Type B pancreatic cell (in vitro differentiated cells): ENCODE results near the gene CAPNS1. TPM values are rescaled to one million over a fixed set of nuclear protein-coding genes. Genes with fewer than 3 reads are reported as not detected.
A peak's percentile ranks its signal among the peaks of the same experiment; 100 is the strongest.

Experiments used
- DNase-seq: peaks from one replicate; pipeline ENCODE4 v3.0.0; 2021; ENCODE audit warnings: mixed read lengths; ENCODE audit not compliant: unreplicated experiment; ENCODE audit errors: extremely low spot score
- H3K27ac Mint-ChIP-seq: 2 replicates; pipeline ENCODE4 v1.8.0; 2021; ENCODE audit warnings: mild to moderate bottlenecking, mixed read lengths
- H3K27me3 Mint-ChIP-seq: 2 replicates; pipeline ENCODE4 v1.8.0; 2021; ENCODE audit warnings: mixed read lengths
- H3K36me3 Mint-ChIP-seq: 2 replicates; pipeline ENCODE4 v1.8.0; 2021; ENCODE audit warnings: mixed read lengths
- H3K4me1 Mint-ChIP-seq: one replicate; pipeline ENCODE4 v1.8.0; 2021; ENCODE audit warnings: mixed read lengths; ENCODE audit not compliant: unreplicated experiment
- H3K4me3 Mint-ChIP-seq: 2 replicates; pipeline ENCODE4 v1.8.0; 2021; ENCODE audit warnings: mild to moderate bottlenecking, mixed read lengths
- H3K9me3 Mint-ChIP-seq: 2 replicates; pipeline ENCODE4 v1.8.0; 2021; ENCODE audit warnings: mixed read lengths
- CTCF ChIP-seq: fragments of 200-600 bp; sonication (generic); conservative IDR thresholded peaks from 2 replicates; pipeline ENCODE4 v1.5.0; 2021; ENCODE audit warnings: antibody characterized with exemption, mild to moderate bottlenecking
- total RNA-seq: library from RNA; stranded (reverse); gene quantifications from 2 replicates; pipeline ENCODE4 v1.2.1, GENCODE V29; 2021; ENCODE audit warnings: low replicate concordance

Gene CAPNS1
- total RNA-seq, 1 donor from 2014 or later, result 426 TPM

GRCh38 chr19:36140304-36141038 is 605 bp downstream of the CAPNS1 start:
- H3K27me3 Mint-ChIP-seq, result no peaks in the 10 kb centered on the region
- no peak for DNase-seq
- peak overlapping the region; percentile 92 for H3K4me3 Mint-ChIP-seq
- TF ChIP-seq CTCF, result no peak
- peaks cover 5% of the 10 kb centered on the region for H3K9me3 Mint-ChIP-seq
- H3K36me3 Mint-ChIP-seq, result peaks cover 16% of the 10 kb centered on the region
- H3K4me1 Mint-ChIP-seq, result peaks cover 9% of the 10 kb centered on the region
- peak overlapping the region; percentile 98 for H3K27ac Mint-ChIP-seq

- Mint-ChIP-seq H3K4me1 (peaks cover 9% of the 10 kb centered on the region), H3K27me3 (no peaks in the 10 kb centered on the region), H3K27ac (peak overlapping the region; percentile 98), H3K36me3 (peaks cover 18% of the 10 kb centered on the region), H3K4me3 (peak overlapping the region; percentile 92), H3K9me3 (peaks cover 5% of the 10 kb centered on the region)
- DNase-seq, result peak; percentile 89
- TF ChIP-seq CTCF, result no peak
Measured at GRCh38 chr19:36141039-36141927, 1.4 kb downstream of the CAPNS1 start.

- peaks cover 5% of the 10 kb centered on the region for H3K9me3 Mint-ChIP-seq
- H3K27ac Mint-ChIP-seq, result no peak overlapping the region
- peaks cover 24% of the 10 kb centered on the region for H3K36me3 Mint-ChIP-seq
- peaks cover 9% of the 10 kb centered on the region for H3K4me1 Mint-ChIP-seq
- no peaks in the 10 kb centered on the region for H3K27me3 Mint-ChIP-seq
- DNase-seq, result no peak
- peak overlapping the region; percentile 92 for H3K4me3 Mint-ChIP-seq
- no peak for TF ChIP-seq CTCF
Measured at GRCh38 chr19:36142046-36142445, 2.2 kb downstream of the CAPNS1 start.

- H3K36me3 Mint-ChIP-seq, result peaks cover 25% of the 10 kb centered on the region
- no peak for DNase-seq
- peaks cover 9% of the 10 kb centered on the region for H3K4me1 Mint-ChIP-seq
- H3K27ac Mint-ChIP-seq, result peak overlapping the region; percentile 56
- H3K9me3 Mint-ChIP-seq, result peaks cover 5% of the 10 kb centered on the region
- H3K4me3 Mint-ChIP-seq, result peak overlapping the region; percentile 68
- no peaks in the 10 kb centered on the region for H3K27me3 Mint-ChIP-seq
- no peak for TF ChIP-seq CTCF
Measured at GRCh38 chr19:36142496-36142895, 2.6 kb downstream of the CAPNS1 start.

- Mint-ChIP-seq H3K27me3 (no peaks in the 10 kb centered on the region), H3K4me3 (no peak overlapping the region), H3K4me1 (peaks cover 9% of the 10 kb centered on the region), H3K27ac (no peak overlapping the region), H3K9me3 (peaks cover 5% of the 10 kb centered on the region), H3K36me3 (peaks cover 26% of the 10 kb centered on the region)
- TF ChIP-seq CTCF, result no peak
- no peak for DNase-seq
Measured at GRCh38 chr19:36144624-36145023, 4.8 kb downstream of the CAPNS1 start.
